Measurements from ENCODE around the gene DEFB108B.
"Not testable (repeated sequence)": the region's sequence is repeated elsewhere in the genome, so short reads cannot be mapped to it uniquely, and the experiment has no call there.

DEFB108B gene, protein sequence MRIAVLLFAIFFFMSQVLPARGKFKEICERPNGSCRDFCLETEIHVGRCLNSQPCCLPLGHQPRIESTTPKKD

DNA sequence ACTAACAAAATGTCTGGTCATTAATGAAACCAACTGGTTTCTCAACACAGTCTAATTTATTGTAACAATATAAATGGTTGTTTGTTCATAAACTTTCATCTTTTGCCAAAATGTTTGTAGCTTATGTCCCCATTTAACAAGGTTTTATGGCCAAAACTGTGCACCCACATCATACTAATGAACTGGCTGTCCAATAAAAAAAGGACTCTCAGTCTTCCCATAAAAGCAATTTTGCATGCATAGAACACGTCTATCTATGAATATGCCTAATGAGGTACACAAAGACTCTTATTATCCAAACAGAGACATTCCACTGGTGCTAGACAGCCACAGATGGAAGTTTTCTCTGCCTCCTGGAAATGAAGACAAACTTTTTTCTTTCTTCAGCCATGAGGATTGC lies at the start of gene DEFB108B:
Gene DEFB108B, plus strand, starts transcription at position 390 of the 400 bp plus-strand sequence. Its CDS starts 0 bp downstream, at position 390.
- not testable (repeated sequence) for DNase-seq (ENCODE audit: low read depth)

DNA sequence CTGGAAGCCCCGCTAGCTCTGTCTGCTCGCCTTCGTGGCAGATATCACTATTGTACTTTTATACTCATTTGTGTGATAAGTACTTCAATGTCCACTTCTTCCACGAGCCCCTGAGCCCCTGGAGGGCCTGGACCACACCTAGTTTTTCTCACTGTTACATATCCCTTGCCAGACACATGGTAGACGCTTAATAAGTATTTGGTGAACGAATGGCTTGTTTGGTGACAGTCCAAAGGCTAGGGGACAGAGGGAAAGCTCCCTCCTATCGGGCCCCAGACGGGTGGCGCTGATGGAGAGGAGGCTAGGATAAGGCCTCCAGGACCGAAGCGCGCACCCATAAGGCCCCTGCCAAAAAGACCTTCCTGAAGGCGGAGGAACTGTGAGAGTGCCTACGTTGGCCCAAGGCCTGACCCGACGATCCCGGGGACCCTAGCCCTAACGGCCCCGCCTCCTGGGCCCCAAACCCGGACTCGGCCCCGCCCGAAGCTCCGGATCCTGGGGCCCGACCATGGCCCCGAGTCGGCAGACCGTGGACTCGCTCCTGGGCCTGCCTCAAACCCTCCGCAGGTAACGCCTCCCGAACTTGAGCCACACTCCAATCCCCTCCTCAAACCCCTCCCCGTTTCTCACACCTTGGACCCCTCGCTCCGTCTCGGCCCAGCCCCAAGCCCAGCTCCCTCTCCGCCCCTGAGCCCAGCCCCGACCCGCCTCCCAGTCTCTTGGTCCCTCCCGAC lies 46.7 kb upstream of the DEFB108B start:
- not testable (repeated sequence) for DNase-seq (ENCODE audit: low read depth)

DNA sequence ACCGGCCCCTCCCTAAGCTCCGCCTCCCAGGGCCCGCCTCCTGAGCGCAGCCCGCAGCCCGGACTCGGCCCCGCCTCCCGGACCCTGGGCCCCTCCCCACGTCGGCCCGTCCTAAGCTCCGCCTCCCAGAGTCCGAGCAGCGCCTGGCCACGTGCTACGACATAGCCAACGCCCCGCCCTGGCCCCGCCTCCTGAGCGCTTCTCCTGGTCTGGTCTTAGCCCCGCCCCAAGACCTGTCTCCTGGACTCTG lies 46.2 kb upstream of the DEFB108B start:
- peak; percentile 98 for DNase-seq (ENCODE audit: low read depth)

DNA sequence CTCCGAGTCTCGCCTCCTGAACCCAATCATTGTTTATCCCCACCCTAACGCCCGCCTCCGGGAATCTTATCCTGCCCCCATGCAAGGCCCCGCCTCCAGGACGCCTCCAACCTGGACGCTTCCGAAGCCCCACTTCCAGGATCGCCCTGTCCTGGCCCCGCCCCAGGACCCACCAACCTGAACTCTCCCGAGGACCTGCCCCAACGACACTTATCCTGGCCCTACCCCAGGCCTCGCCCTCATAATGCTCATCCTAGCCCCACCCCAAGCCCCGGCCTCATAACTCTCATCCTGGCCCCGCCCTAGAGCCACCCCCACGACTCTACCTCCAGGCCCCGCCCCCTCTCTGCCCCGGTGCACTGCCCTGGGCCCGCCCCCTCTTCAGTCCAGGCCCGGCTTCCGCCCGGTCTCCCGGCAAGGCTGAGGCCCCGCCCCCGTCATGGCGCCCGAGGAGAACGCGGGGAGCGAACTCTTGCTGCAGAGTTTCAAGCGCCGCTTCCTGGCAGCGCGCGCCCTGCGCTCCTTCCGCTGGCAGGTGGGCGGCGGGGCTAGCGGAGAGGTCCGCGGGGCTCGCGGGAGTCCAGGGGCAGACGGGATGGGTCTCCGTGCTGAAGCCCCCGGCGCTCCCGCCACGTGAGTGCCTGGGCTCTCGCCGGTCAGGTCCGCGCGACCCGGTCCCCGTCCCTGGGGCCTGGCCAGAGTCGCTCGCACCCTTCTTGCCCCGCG lies 45.7 kb upstream of the DEFB108B start:
- DNase-seq (ENCODE audit: low read depth), result peak; percentile 86

DNA sequence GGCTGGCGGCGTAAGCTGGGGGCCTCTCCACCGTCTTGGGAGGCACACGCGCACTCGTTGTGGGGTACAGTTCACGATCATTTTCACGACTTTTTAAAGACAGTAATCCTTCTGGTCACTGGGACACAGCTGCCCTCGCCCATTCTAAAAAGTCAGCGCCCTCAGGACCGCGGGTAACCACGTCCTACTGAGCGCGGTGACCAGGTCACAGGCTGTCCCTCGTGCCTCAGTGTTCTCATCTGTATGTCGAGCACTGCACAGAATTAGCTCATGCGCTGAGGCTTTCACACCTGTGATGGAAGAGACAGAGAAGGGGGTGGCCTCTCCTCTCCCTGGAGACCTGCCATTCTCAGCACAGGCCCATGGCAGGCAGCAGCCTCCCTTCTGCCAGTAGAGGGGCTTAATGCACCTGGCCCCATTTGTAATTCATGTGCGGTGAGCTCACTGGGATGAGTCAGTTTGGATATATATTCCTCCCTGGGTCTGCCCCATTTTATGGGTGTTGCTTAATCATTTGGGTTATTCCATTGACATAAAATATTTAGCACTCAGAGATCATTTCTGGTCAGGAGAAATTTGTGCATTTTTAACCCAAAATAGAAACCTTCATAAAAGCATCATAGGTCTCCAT lies 45.1 kb upstream of the DEFB108B start:
- not testable (repeated sequence) for DNase-seq (ENCODE audit: low read depth)

DNA sequence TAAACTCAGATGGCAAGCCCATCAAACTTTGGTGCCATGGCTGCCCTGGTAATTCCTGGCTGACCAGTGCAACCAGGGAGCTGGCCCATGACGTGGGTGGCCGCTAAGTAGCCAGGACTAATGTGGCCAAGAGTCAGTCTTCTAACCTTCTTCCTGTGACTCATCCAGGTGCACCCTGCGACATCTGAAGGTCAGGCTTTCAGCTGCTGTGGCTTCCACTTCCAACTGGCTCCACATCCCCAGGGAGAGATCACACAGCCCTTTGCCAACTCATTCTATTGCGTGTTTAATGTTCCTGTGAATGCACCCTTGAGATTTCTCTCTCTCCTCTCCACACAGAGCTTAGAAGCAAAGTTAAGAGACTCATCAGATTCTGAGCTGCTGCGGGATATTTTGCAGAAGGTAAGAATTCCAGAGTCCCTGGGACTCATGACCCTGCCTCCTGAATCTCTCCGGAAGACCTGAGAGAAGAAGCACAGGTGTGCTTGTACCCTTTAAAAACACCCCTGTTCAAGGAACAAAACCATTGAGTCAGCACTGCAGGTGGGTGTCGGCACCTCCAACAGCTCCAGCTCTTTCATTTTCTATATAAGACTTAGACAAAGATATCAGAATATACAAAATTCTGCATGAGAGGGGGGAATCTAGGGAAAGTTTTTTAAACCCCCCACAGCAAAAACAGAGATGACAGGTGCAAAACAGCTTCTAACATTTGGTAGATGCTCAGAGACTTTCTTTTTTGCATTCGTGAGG lies 43.4 kb upstream of the DEFB108B start:
- DNase-seq (ENCODE audit: low read depth), result not testable (repeated sequence)

DNA sequence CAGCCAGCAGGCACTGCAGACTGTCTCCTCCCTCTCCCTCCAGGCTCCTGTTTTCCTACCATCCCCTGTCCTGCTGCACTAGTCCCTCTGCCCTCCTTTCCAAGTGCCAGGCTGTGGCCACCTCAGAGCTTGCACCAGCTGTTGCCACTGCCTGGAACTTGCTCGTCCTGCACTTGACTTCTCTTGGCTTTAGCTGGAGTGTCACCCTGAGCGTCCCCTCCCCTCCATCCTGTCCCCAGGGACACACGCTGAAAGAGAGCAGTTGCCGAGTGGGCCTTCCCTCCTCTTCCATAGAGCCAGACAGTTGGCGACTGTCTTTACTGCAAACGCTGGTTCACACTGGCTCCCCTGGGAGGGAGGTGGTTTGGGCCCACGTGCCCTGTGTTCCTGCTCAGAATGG lies 41.9 kb upstream of the DEFB108B start:
- DNase-seq (ENCODE audit: low read depth), result not testable (repeated sequence)

DNA sequence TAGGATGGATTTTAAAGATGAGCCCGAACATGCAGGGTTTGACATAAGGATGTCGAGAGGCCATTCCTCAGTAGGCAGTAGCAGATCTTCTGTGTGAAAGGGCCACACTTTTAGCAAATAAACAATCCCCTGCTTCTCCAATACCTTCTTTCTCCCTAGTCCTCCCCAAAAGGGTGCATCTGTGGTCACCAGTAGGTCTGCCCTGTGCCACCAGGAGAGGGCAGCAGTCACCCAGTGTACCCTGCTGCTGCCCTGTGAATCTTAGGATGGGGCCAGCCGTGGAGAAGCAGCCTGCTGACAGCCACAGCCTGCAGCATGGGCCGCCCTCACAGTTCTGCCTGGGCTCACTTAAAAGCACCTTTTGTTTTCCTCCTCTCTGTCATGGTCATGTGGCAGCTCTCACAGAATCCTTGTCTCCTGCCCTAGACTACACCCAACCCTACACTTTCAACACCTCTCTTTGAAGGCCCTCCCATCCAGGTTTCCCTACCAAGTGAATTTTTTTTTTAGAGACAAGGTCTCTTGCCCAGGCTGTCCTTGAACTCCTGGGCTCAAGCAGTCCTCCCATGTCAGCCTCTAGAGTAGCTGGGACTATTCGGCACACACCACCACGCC lies 40.3 kb upstream of the DEFB108B start:
- peak; percentile 43 for DNase-seq (ENCODE audit: low read depth)

DNA sequence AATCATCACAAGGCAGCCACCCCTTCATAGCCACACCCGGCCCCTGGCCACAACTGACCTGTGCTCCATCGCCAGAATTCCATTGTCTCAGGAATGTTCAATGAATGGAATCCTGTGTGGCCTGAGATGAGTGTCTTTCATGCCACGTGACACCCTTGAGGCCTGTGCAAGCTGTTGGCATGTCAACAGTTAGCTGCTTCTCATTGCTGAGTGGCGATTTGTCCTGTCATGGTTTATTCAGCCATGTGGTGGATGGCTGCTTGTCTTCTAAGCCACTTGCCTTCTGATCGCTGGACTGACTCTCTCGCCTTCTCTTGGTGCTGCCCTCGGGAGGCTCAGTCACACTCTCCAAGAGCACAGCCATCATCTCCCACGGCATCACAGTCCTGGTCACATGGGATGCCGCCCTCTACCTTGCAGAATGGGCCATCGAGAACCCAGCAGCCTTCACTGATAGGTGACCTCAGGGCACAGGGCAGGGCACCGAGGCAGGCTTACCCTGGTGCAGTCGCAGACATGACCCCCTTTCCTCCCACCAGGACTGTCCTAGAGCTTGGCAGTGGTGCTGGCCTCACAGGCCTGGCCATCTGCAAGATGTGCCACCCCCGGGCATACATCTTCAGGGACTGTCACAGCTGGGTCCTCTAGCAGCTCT lies 38.5 kb upstream of the DEFB108B start:
- DNase-seq (ENCODE audit: low read depth), result not testable (repeated sequence)

DNA sequence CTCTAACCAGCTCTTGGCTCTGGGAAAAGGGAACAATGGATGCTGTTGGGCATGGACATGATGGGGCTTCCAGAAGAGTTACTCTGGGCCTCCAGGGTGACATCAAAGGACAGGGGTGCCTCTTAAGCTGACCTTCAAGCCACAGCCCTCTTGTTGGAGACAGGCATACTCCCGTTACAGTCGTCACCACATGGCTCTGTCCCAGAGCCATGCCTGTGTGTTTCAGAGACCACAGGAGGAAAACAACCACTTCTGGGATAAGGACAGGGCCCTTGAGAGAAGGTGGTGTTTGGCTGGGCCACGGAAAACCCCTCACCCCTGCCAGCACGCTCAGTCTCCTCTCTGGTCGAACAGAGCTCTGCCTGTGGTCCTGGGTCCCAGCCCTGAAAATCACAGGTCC lies 37.8 kb upstream of the DEFB108B start:
- DNase-seq (ENCODE audit: low read depth), result not testable (repeated sequence)

DNA sequence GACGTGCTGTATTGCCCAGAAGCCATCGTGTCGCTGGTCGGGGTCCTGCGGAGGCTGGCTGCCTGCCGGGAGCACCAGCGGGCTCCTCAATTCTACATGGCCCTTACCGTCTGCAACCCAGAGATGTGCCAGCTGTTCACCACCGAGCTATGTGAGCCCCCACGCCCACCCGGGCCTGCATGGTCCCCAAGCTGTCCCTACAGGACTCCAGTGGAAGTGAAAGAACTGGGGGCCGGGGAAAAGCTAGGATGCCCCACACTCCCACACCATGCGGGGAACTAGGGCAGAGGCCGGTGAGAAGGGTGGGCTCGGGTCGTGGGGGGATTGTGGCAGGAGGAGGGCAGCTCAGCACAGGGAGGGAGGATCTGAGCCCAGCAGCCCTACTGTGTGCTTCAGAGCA lies 37.0 kb upstream of the DEFB108B start:
- DNase-seq (ENCODE audit: low read depth), result not testable (repeated sequence)

DNA sequence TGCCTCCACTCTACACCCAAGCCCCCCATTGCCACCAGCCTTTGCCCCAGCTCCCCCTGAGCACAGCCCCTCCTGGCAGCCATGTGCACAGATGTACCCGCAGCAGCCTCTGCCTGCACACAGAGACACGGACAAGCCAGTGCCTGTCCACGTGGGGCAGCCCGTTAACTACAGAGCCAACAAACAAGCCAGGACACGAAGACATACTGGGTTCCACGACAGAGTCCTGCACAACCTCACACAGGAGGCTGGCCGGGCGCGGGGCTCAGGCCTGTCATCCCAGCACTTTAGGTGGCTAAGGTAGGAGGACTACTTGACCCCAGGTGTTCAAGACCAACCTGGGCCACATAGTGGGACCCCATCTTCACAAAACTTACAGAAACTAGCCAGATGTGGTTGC lies 36.2 kb upstream of the DEFB108B start:
- not testable (repeated sequence) for DNase-seq (ENCODE audit: low read depth)

DNA sequence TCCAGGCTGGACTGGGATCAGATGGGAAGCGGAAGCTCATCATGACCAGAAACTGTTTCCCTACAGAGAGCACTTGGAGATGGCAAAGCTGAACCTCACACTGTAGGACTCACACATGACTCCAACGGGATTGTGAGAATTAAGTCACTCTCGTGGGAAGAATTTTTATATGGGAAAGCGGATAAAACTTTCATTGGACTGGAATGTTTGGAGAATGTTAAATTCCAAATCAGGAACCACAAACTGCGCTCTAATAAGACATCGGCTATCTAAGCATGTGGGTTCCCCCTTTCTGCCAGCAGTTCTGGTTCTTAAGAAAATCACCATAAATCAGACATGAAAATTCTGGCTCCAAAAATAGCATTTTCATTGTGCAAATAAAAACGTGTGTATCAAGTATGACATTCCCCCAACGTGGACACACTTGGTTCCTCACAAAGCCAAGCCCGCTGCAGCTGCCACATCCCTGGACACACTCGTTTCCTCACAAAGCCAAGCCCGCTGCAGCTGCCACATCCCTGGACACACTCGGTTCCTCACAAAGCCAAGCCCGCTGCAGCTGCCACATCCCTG lies 33.4 kb upstream of the DEFB108B start:
- not testable (repeated sequence) for DNase-seq (ENCODE audit: low read depth)

DNA sequence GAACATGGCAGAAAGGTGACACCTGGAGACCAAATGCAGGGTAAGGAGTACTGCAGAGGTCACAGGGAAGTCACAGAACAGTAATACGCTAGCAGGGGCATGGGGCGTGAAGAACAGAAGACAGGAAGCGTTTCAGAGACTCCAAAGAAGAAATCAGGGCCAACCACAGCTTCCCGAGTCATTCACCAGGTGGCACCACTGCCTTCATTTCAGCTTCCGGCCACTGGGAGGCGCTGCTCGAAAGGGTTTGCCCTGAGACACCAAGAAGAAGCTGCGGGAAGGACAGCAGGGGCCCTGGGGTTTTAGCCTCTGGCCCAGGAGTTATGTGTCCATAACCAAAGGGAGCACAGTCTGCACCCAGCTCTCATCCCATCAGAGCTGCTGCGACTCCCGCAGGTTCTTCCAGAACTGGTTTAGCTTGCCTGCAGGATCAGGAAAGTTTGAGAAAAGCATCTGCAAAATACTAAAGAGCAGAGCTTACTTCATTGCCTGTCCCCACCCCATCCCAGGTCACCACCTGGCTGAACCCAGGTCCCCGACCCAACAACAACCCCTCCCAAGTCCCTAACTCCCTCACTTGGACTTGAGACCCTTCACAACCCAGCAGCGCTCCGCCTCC lies 32.6 kb upstream of the DEFB108B start:
- DNase-seq (ENCODE audit: low read depth), result peak; percentile 72

DNA sequence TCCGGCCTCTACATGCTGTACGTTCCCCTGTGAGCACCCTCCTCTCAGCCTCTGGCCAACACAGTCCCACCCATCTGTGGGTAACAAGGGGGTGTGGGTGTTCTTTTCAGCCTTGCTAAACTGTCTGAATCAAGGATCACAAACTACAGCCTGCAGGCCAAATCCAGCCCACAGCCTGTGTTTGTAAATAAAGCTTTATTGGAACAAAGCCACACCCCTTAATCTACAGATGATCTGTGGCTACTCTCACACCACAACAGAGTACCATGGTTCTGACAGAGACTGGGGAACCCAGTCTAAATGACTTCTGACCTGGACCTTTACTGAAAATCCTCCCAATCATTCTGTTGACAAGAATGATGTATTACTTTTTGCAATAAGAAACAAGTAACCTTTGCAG lies 32.0 kb upstream of the DEFB108B start:
- not testable (repeated sequence) for DNase-seq (ENCODE audit: low read depth)

DNA sequence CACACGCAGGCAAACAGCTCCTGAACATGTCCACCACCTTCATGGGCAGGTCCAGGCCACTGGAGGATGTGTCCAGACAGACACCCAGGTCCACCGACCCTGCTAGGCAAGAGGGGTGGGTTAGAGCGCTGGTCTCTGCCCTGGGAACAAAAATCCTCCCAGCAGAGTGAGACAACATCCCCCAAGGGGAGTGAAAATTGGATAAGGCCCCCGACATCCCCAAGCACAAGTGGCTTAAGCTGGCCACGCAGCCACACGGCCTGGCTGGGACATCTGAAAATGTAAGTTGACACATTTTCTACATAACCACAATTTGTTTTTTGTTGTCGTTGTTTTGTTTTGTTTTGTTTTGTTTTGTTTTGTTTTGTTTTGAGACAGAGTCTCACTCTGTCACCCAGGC lies 30.1 kb upstream of the DEFB108B start:
- not testable (repeated sequence) for DNase-seq (ENCODE audit: low read depth)

DNA sequence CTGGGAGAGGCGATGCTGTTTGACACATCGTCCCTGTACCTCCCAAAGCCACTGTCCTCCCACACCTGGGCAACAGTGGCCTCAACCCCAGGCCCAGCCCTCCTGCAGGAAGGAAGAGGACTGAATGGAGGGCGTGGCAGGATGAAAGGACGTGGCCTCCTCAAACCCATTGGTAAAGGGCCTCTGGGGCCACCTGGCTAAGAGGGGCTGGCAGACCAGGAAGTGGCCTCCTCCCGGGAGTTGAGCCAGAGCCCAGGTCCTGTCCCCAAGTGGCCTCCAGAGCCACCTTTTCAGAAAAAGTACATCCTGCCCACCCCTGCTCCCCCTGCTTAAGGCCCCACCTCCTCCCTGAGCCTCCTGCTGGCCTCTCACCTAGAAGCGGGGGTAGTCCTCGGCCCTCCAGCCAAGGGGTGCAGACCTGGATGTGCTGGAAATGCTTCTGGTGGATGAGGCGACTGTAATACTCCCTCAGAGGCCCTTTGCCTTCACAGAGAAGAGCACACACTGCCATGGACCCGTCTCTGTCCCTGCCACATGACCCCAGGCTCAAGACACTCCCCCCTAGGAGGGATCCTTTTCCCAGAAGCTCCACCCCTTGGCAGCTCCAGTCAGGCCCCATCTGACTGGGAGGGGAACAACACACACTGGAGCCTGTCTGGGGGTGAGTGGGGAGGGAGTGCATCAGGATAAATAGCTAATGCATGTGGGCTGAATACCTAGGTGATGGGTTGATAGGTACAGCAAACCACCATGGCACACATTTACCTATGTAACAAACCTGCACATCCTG lies 28.6 kb upstream of the DEFB108B start:
- not testable (repeated sequence) for DNase-seq (ENCODE audit: low read depth)

DNA sequence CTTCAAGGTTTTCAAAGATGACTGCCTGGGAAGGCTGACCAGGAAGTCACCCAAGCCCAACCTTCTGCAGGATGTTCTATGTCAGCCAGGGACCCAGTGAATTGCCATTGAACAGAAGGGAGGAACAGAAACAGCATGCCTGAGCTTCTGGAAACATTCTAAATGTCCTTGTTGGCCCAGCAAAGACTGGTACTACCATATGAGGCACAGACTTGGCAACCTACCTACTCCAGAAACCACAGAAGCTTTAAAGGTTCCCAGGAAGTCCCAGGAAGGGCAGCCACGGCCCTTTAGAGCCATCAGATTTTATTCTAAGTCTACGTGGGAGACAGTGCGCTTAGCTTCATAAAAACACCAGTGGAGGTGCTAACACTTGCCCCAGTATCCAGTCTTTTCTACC lies 20.5 kb upstream of the DEFB108B start:
- DNase-seq (ENCODE audit: low read depth), result not testable (repeated sequence)

DNA sequence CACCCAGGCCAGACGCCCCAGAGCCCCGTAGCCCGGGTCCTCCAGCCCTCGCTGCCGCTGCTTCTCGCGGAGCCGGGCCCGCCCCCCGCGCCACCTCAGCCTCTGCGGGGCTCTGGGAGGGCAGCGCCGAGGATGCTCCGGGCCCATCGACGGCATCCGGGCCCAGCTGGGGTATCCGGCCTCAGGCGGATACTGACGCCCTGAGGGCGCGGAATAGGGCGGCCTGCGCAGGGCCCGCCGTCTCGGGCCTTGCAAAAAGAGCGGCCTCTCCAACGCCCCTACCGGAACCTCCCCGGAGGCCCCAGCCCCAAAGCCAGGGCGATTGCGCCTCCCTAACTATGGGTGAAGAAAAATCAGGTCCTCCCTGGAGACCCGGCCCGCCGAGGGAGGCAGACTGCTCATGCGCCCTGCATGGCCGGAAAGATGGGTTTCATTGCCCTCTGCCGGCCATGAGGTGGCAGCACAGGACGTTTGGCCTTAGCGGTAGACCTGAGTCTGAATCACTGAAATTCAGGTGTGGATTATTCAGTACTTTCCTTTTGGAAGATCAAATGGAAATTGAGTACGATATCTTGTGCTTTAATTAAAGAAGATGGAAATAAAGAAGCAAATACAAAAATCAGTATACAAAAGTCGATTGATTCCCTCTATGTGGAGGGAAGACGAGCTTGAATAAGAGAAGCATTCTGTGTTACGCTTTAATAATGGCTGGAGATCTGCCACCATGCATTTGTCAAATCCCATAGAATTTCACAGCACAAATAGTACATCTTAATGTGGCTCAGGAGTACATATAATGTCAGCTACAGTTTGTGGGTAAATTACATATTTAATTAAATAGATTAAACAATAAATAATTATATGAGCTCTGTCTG lies 19.3 kb upstream of the DEFB108B start:
- peak; percentile 70 for DNase-seq (ENCODE audit: low read depth)
